ENCODE data around the gene VPS52.

Gene VPS52

GRCh38 chr6:33313709-33314514, 42.2 kb upstream of the VPS52 start, which contains the start of gene TAPBP:
Gene TAPBP (minus strand): TSS chr6:33314078. CDS start chr6:33314041, 37 bp downstream.
- TF ChIP-seq ZFX (IDR thresholded peaks at IDR 0.05), result peak; percentile 68; the same call in 1 of the 2 replicates
- no peak for TF ChIP-seq CTCF (conservative IDR thresholded peaks at IDR 0.05)
- peak within 1 kb of the TSS; percentile 93 for H3K27ac ChIP-seq

- H3K27ac ChIP-seq, result peak overlapping the region; percentile 93
- TF ChIP-seq CTCF (conservative IDR thresholded peaks at IDR 0.05) (no peak), ZFX (IDR thresholded peaks at IDR 0.05) (no peak)
Observed at GRCh38 chr6:33313105-33313708, 41.5 kb upstream of the VPS52 start.

- peak overlapping the region; percentile 93 for H3K27ac ChIP-seq
- TF ChIP-seq CTCF (conservative IDR thresholded peaks at IDR 0.05) (no peak), ZFX (IDR thresholded peaks at IDR 0.05) (no peak)
Observed at GRCh38 chr6:33312361-33313104, 40.9 kb upstream of the VPS52 start.

- TF ChIP-seq ZFX (IDR thresholded peaks at IDR 0.05) (no peak), CTCF (conservative IDR thresholded peaks at IDR 0.05) (no peak)
- H3K27ac ChIP-seq, result no peak overlapping the region
Observed at GRCh38 chr6:33306356-33306755, 34.7 kb upstream of the VPS52 start.

- TF ChIP-seq CTCF (conservative IDR thresholded peaks at IDR 0.05), result no peak
- TF ChIP-seq ZFX (IDR thresholded peaks at IDR 0.05), result no peak
- no peak overlapping the region for H3K27ac ChIP-seq
Observed at GRCh38 chr6:33305052-33305451, 33.4 kb upstream of the VPS52 start.

- no peak overlapping the region for H3K27ac ChIP-seq
- TF ChIP-seq CTCF (conservative IDR thresholded peaks at IDR 0.05), result no peak
- no peak for TF ChIP-seq ZFX (IDR thresholded peaks at IDR 0.05)
Observed at GRCh38 chr6:33304216-33304615, 32.5 kb upstream of the VPS52 start.

- TF ChIP-seq CTCF (conservative IDR thresholded peaks at IDR 0.05) (no peak), ZFX (IDR thresholded peaks at IDR 0.05) (no peak)
- H3K27ac ChIP-seq, result no peak overlapping the region
Observed at GRCh38 chr6:33301877-33302276, 30.2 kb upstream of the VPS52 start.

Data from C4-2B (cell line).